ENCODE results near the gene TUBB2B. TPM values are rescaled to one million over a fixed set of nuclear protein-coding genes. Genes with fewer than 3 reads are reported as not detected.
"Not testable (repeated sequence)": the region's sequence is repeated elsewhere in the genome, so short reads cannot be mapped to it uniquely, and the experiment has no call there.

TUBB2B gene
- total RNA-seq, 1 donor from 2014 or later: 0.12 TPM

DNA sequence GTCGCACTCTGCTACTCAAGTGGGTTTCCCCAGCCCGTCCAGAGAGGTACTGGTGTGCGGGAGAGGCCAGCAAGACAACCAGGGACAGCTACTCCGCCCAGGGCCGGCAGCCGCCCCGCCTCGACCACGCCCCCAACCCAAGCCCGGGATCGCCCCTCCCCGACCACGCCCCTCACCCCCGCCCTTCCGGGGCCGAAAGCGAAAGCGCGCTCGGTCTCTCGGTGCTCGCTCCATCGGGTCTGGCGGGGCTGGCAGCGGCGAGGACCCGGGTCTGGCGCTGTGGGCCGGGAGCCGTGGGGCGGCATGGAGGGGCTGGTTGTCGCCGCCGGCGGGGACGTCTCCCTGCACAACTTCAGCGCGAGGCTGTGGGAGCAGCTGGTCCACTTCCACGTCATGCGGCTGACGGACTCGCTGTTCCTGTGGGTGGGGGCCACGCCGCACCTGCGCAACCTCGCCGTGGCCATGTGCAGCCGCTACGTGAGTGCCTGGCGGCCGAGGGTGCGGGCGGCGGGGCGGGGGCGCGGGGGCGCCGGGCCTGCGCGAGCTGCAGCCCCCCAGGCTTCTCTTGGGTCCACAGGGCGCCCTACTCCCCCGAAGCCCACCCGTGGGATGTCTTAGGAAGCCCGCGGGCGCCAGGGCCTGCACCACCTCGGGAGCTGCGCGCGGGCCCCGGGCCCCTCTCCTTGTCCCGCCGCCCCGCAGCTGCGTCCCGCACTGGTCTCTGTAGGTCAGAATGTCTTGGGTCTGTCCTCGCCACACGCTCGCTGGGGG, 31.5 kb upstream of the TUBB2B start, which contains the start of gene PSMG4:
PSMG4 (plus strand) TSS at position 228 of the 771 bp plus-strand sequence; CDS start at position 304, 76 bp downstream.
- intact Hi-C loops (cut with micrococcal nuclease): loop anchor here (1.0 to 5.0 kb wide), 13 partner anchors 20 to 1743 kb away; partner anchors contain the start of genes BPHL, FAM50B, NQO2 and RPP40

- intact Hi-C loops (cut with micrococcal nuclease): loop anchor here (1.0 to 5.0 kb wide), 8 partner anchors 49 to 1744 kb away; partner anchors contain the start of genes BPHL, NQO2 and RPP40
Observed at GRCh38 chr6:3258201-3258600, 30.7 kb upstream of the TUBB2B start.

DNA sequence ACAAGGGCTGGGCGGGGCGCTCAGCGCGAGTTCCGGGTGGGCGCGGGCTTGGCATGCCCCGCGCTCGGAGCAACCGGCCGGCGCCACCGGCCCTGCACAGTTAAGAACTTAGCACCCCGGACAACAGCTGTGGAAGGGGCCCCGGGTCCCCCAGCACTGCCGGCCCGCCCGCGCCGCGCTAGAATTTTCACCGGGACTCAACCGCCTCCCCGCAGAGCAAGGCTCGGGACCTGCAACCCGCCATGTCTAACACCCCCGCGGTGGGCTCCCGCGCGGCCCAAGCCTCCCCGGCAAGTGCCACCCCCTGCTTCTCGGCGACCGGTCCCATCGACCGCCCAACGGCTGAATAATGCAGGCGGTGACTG, 26.1 kb upstream of the TUBB2B start:
- intact Hi-C loops (cut with micrococcal nuclease): no loop called here

GRCh38 chr6:3252861-3253596, 25.6 kb upstream of the TUBB2B start:
- intact Hi-C loops (cut with micrococcal nuclease): no loop called here

GRCh38 chr6:3252369-3252768, 24.9 kb upstream of the TUBB2B start:
- intact Hi-C loops (cut with micrococcal nuclease): no loop called here

- intact Hi-C loops (cut with micrococcal nuclease): loop anchor here (1.0 to 2.0 kb wide), 6 partner anchors 94 to 487 kb away; partner anchors contain the start of genes BPHL, NQO2, RIPK1 and TUBB2A
Observed at GRCh38 chr6:3251462-3252314, 24.2 kb upstream of the TUBB2B start.

GRCh38 chr6:3250231-3250675, 22.8 kb upstream of the TUBB2B start:
- intact Hi-C loops (cut with micrococcal nuclease): loop anchor here (2.0 kb wide), 3 partner anchors 131 to 485 kb away; partner anchors contain the start of genes BPHL, RIPK1 and WRNIP1

DNA sequence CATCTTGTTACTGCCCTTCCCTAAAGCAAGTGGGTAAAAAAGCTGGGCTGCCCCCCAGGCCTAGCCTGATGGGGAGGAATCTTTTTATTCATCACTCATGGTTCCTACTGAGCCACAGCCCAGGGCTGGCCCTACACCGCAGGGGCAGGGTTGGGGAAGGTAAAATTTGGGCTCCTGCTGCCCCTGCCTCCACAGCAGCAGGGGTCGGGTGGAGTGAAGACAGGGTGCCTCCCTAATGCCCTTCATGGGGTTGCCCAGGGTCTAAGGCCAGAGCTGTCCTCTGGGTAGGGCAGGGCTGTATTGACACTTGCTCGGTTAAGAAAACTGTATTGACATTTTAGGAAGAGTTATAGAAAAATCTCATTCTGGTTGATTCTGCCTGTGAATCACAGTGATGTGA, 22.4 kb upstream of the TUBB2B start:
- intact Hi-C loops (cut with micrococcal nuclease): loop anchor here (2.0 kb wide), 3 partner anchors 131 to 485 kb away; partner anchors contain the start of genes BPHL, RIPK1 and WRNIP1

DNA sequence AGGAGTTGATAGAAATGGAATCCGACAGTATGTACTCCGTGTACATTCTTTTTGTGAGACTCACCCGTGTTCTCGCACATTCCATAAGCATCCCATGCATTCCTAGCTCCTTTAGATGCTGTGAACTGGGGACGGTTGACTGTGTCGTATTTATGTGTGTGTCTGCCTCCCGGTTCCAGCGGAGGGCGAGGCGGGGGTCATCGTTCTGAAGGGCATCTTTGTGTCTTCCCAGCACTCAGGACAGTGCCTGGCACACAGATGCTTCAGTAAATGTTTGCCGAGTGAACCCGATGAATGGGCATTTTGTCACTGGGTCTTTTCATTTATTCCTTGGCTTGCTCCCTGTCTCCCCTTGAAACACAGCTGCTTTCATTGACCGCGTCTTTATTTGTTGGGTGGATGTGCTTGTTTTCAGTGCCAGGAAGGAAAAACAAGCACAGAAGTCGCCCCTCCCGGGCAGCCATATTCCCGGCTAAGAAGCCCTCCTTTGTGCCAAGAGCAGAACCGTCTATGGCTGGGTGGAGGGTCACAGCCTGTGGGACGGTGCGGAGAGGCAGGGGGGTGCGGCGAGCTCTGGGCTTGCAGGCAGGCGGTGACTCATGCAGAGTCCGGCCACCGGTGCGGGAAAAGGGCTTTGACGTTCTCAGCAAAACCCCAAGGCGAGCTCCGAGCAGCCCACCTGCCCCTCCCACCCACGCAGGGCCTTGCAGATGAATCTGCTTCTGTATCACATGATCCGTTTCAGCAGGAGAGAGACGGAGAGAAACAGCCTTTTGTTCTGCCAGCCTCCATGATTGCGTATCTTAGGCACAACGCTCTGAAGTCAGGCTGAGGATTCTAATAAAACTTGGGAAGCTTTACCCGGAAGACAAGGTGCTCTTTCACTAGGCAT, 20.0 kb upstream of the TUBB2B start:
- intact Hi-C loops (cut with micrococcal nuclease): no loop called here

DNA sequence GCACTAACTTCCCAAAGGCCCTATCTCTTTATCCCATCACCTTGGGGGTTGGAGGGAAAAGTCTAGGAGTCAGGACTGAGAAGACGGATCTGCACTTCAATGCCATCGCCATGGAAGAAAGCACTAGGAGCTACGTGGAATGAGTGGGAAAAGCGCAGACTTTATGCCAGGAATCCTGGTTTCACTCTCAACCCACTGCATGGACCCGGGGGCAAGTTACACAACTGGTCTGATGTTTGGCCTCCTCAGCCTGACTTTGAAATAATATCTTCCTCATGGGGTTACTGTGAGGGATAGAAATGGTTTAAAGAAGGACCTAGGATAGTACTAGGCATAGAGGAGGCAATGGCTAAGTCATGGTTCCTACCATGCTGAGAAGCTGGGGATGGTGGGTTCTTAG, 17.8 kb upstream of the TUBB2B start:
- intact Hi-C loops (cut with micrococcal nuclease): no loop called here

DNA sequence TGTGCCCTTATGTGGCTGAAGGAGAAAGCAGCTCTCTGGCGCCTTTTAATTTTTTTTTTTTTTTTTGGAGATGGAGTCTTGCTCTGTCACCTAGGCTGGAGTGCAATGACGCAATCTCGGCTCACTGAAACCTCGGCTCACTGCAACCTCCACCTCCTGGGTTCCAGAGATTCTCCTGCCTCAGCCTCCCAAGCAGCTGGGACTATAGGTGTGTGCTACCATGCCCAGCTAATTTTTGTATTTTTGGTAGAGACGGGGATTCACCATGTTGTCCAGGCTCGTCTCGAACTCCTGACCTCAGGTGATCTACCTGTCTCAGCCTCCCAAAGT, 17.3 kb upstream of the TUBB2B start:
- intact Hi-C loops (cut with micrococcal nuclease): not testable (repeated sequence)

DNA sequence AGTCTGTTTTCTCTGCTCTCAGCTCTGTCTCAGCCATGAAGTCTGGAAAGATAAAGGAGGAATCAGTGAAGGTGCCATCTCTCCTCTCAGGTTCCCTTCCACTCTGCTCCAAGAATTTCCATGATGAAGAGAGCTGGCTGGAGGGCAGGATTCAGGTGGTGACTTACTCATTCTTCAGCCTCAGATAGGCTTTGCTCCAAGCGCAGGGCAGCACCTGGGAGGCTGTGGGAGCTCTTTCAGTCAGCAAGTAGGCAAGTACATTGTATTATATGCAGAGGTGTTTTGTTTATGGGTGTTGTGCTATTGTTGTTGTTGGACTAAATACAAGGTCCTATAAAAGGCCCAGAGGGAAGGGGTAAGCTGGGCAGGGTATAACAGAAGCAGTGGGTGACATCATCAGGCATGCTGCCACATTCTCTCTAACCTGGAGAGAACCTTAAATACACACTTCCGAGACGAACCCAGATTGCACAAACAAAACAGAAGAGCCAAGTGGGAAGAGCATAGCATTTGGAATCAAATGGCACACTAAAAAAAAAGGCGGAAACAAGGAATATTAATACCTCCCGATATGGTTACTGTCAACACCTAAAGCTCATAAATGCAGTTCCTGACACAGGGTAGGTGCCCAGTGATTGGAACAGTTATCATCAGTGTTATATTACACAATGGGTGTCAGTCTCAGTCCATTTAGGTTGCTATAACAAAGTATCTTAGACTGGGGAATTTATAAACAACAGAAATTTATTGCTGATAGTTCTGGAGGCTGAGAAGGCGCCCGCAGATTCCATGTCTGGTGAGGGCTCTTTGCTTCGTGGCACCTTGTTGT, 16.8 kb upstream of the TUBB2B start:
- intact Hi-C loops (cut with micrococcal nuclease): no loop called here

- intact Hi-C loops (cut with micrococcal nuclease): no loop called here
Observed at GRCh38 chr6:3242768-3243167, 15.3 kb upstream of the TUBB2B start.

DNA sequence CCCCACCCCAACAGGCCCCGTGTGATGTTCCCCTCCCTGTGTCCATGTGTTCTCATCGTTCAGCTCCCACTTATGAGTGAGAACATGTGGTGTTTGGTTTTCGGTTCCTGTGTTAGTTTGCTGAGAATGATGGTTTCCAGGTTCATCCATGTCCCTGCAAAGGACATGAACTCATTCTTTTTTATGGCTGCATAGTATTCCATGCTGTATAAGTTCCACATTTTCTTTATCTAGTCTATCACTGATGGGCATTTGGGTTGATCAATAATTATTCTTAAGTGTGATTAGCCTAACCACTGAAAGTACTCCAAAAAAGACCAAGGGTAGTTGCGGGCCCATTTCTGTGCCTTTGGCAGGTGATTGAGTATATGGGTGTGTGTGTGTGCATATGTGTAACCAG, 14.3 kb upstream of the TUBB2B start:
- intact Hi-C loops (cut with micrococcal nuclease): not testable (repeated sequence)

GRCh38 chr6:3240595-3240994, 13.1 kb upstream of the TUBB2B start:
- intact Hi-C loops (cut with micrococcal nuclease): no loop called here

GRCh38 chr6:3239110-3239830, 11.8 kb upstream of the TUBB2B start:
- intact Hi-C loops (cut with micrococcal nuclease): no loop called here

- intact Hi-C loops (cut with micrococcal nuclease): no loop called here
Observed at GRCh38 chr6:3237761-3238662, 10.6 kb upstream of the TUBB2B start.

DNA sequence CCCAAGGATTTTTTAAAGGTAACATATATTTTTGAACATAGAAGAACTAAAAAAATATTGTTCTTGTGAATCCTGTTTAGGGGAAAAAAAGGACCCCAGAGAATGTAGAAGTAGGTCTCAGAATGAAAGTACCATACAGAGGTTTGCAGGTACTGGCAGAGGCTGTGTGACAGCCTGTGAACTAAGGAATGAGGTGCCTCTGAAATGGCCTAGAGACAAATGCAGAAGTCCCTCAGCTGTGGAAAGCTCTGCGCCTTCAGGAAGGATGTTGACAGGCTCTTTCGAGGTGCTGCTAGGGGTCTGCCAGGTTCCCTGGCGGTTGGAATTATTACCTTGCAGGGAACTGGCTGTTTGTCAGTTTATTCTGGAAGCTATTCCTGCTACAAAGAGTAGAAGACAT, 8.6 kb upstream of the TUBB2B start:
- intact Hi-C loops (cut with micrococcal nuclease): no loop called here
